Heart right ventricle (tissue), 16 donors: ENCODE measurements around the gene CRY1. TPM values are rescaled to one million over a fixed set of nuclear protein-coding genes. Genes with fewer than 3 reads are reported as not detected.

ENCODE experiments used
- ATAC-seq, 8 donors: fragments of 200-7000 bp; cut with Tn5 transposase; one replicate each; pipeline ENCODE4 v1.9.1; 2020; ENCODE audit warnings: mild to moderate bottlenecking in 8 of 8, moderate library complexity in 8 of 8, moderate number of reproducible peaks in 1 of 8
- DNase-seq, 2 donors: peaks; one replicate each; pipeline ENCODE4 v3.0.0-alpha.2; 2020
- H3K27ac ChIP-seq, 10 donors: fragments of 200-600 bp; sonication (generic) in 2 of 10; one replicate each; pipeline versions ENCODE4 v1.5.0 to v1.8.0; 2020 to 2022; ENCODE audit warnings: mild to moderate bottlenecking in 3 of 10
- H3K27me3 ChIP-seq, 7 donors: fragments of 200-600 bp; one replicate each; pipeline ENCODE4 v1.8.0; 2021 to 2022; ENCODE audit warnings: mild to moderate bottlenecking in 2 of 7
- H3K36me3 ChIP-seq, 9 donors: fragments of 200-600 bp; sonication (generic) in 1 of 9; one replicate each; pipeline versions ENCODE4 v1.5.0 to v1.8.0; 2020 to 2022; ENCODE audit warnings: mild to moderate bottlenecking in 2 of 9
- H3K4me1 ChIP-seq, 9 donors: fragments of 200-600 bp; sonication (generic) in 1 of 9; one replicate each; pipeline versions ENCODE4 v1.5.0 to v1.8.0; 2020 to 2022; ENCODE audit warnings: mild to moderate bottlenecking in 4 of 9
- H3K4me3 ChIP-seq, 10 donors: fragments of 200-600 bp; sonication (generic) in 2 of 10; one replicate each; pipeline versions ENCODE4 v1.5.0 to v1.8.0; 2020 to 2022; ENCODE audit warnings: mild to moderate bottlenecking in 7 of 10, moderate library complexity in 2 of 10
- H3K9me3 ChIP-seq, 11 donors: fragments of 200-600 bp in 10 of 11; sonication (generic) in 2 of 11; one replicate each; pipeline versions ENCODE4 v1.5.0 to v1.8.0; 2013 to 2022; ENCODE audit warnings: mild to moderate bottlenecking in 2 of 11, control low read depth in 1 of 11, moderate library complexity in 1 of 11
- CTCF ChIP-seq, 9 donors: fragments of 200-600 bp; sonication (generic) in 2 of 9; IDR thresholded peaks; one replicate each; pipeline versions ENCODE4 v1.5.0 to v1.8.0; 2021 to 2022; ENCODE audit warnings: antibody characterized with exemption in 9 of 9, mild to moderate bottlenecking in 5 of 9, moderate library complexity in 1 of 9
- WGBS, 2 donors: extraction: QIAGEN DNeasy Blood & Tissue Kit; methylation state at CpG; one replicate each; pipeline ENCODE4 v1.1.7; 2013; ENCODE audit warnings: inconsistent platforms in 1 of 2; 5-methylcytosine and 5-hydroxymethylcytosine counted together
- intact Hi-C, 10 donors: fragments of 100-400 bp; cut with DNase I; formaldehyde crosslinking; loops; one replicate each; pipeline versions ENCODE4 v1.11.1 to v1.14.2; 2022
- long read RNA-seq, 3 donors: library from polyadenylated mRNA; unstranded; transcript quantifications; one replicate each; pipeline ENCODE4 v2.0.0, GENCODE V29; 2020 to 2021
- polyA plus RNA-seq, 2 donors: library from polyadenylated mRNA; stranded (reverse); fragments of 200-250 nt; gene quantifications; one replicate each; pipeline ENCODE4 v1.2.3, GENCODE V29; 2013
- total RNA-seq, 10 donors: library from RNA; stranded (reverse); fragmentation: NEBNext Ultra II Directional in 3 of 10; extraction: Animal tissue kit (Norgen Biotek cat#: 25700) in 3 of 10; gene quantifications; one replicate each; pipeline versions ENCODE4 v1.2.1 to v1.2.4, GENCODE V29; 2021 to 2023
- donor health status: Arrhythmogenic right ventricular cardiomyopathy.
- donor health status: ischemic (EF 13 %, LVEDD 7.1; RV severe dilation, severe dysfunction).
- donor health status: healthy with polysubstance abuse.
- donor health status: DM: no; HTN: yes; CAD: no.
- donor health status: DM: no; HTN: no; CAD: no.
- donor health status: ischemic (EF 25% LVEDD 6.9; RV normal size, moderate dysfunction).
- donor health status: ischemic (EF 25% LVEDD 5.7; RV mildly dilated, moderate dysfunction).
- donor health status: healthy.
- donor health status: DM: yes; HTN: yes; CAD: no.
- donor health status: Ischemic cardiomyopathy.
- donor health status: ischemic (EF 35%, LVEDD 5.7; RV mildly dilated, moderate dysfunction).
- donor health status: nonischemic (EF 11% LVEDD 7.7; RV severe dilation, severe dysfunction).
- donor health status: DM: yes; HTN: yes; CAD: no.
- donor health status: PGD.
- donor health status: ischemic (EF 29% LVEDD 5.4; RV normal size, mild dysfunction).
- donor health status: nonischemic (EF 23%, LVEDD 6.1; RV moderate dilation, normal function).

The CRY1 gene
- total RNA-seq = 10 to 100 TPM in 7 of 10 donors, 1 to 10 TPM in 3; 6.5 to 18.7 (median 11.0) TPM
- 1 to 10 TPM; 5.1 to 10.0 TPM for polyA plus RNA-seq
- long read RNA-seq, donor 1, transcript CRY1-201 (13 exons, 3,267 nt) = major isoform, 36 of 40 reads
- long read RNA-seq, donor 1, partial matches to known transcripts = 2 of 40 reads
- long read RNA-seq, donor 1, other reads (novel, unspliced or antisense) = 2 of 40 reads
- long read RNA-seq, donor 2, transcript CRY1-201 (13 exons, 3,267 nt) = major isoform, 42 of 45 reads
- long read RNA-seq, donor 2, partial matches to known transcripts = 2 of 45 reads
- long read RNA-seq, donor 2, other reads (novel, unspliced or antisense) = 1 of 45 reads
- long read RNA-seq, donor 3, transcript CRY1-201 (13 exons, 3,267 nt) = major isoform, 93 of 117 reads
- long read RNA-seq, donor 3, partial matches to known transcripts = 14 of 117 reads
- long read RNA-seq, donor 3, other reads (novel, unspliced or antisense) = 10 of 117 reads

- WGBS, 2 donors = 0 to 1% methylated on average over 73 to 74 of the region's 74 CpGs
- H3K9me3 ChIP-seq = peaks cover 0 to 8% (median 0%) of the 10 kb centered on the region in 11 donors
- TF ChIP-seq CTCF (IDR thresholded peaks at IDR 0.05) = peak in 1 of 9 donors; percentile 8
- intact Hi-C loops = loop anchor here in 9 of 10 donors (2.0 to 10.0 kb wide), 8 partner anchors 61 to 139 kb away; partner anchors contain the start of genes MTERF2 (in 6 of the 9) and TMEM263 (in 6 of the 9)
- H3K4me1 ChIP-seq = peaks cover 0 to 31% (median 26%) of the 10 kb centered on the region in 9 donors
- ATAC-seq = peak; percentile 95 to 98 (median 97)
- no peaks in the 10 kb centered on the region for H3K27me3 ChIP-seq
- H3K27ac ChIP-seq = peak within 1 kb of the TSS; percentile 92 to 98 (median 94)
- peak within 1 kb of the TSS; percentile 69 to 93 (median 86) for H3K4me3 ChIP-seq
- DNase-seq = peak; percentile 96
- no peaks in the 10 kb centered on the region for H3K36me3 ChIP-seq
Measured at GRCh38 chr12:107093417-107094182, at the start of gene CRY1. Gene CRY1 (minus strand): TSS chr12:107093549. CDS start chr12:107092961, 588 bp downstream.

DNA sequence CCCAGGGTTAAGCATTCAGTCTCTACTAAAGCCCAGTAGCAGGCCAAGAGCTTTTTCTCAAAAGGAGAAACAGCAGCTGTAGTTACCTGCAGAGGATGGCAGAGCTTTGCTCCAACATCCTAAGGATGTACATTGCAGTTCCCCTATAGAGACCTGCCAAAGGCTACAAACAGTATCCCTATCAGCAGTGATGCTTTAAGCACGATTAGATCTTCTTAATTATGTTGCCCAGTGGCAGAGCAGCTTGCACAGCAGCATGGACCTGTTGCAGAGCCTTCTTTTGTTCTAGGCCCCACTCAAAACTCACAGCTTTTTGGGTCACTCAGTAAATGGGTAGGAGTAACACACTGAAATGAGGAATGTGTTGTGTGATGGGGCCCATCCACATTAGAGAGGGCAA lies 46.4 kb upstream of the CRY1 start:
- intact Hi-C loops = loop anchor here in 4 of 10 donors (10.0 kb wide), 3 partner anchors 255 to 275 kb away; no protein-coding TSS in a partner anchor
- ATAC-seq (no peak), DNase-seq (no peak)
- WGBS, 2 donors = 82 to 88% methylated on average over 1 of the region's 1 CpG
- Histone ChIP-seq H3K4me3 (no peak overlapping the region), H3K27me3 (peaks cover 0 to 11% (median 0%) of the 10 kb centered on the region in 7 donors), H3K9me3 (peaks cover 0 to 3% (median 0%) of the 10 kb centered on the region in 11 donors), H3K36me3 (no peaks in the 10 kb centered on the region), H3K27ac (no peak overlapping the region), H3K4me1 (no peaks in the 10 kb centered on the region)
- no peak for TF ChIP-seq CTCF (IDR thresholded peaks at IDR 0.05)

DNA sequence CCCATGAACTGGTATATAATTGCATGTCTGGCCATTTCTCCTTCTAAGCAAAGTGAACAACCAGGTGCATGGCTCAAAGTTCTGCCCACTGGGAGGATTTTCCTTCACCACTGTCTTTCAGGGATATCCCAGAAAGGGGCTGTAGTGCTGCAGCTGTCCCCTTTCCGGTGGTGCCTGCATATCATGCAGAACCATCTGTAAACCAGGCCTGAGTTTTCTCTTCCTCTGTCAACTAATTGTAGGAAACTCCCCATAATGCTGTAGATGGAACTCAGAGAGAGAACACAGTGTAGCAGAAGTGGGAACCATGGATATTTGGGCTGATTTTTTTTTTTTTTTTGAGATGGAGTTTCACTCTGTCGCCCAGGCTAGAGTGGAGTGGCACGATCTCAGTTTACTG lies 45.6 kb upstream of the CRY1 start:
- ATAC-seq (no peak), DNase-seq (no peak)
- Histone ChIP-seq H3K27me3 (peaks cover 0 to 11% (median 0%) of the 10 kb centered on the region in 7 donors), H3K36me3 (no peaks in the 10 kb centered on the region), H3K27ac (no peak overlapping the region), H3K9me3 (peaks cover 0 to 3% (median 0%) of the 10 kb centered on the region in 11 donors), H3K4me3 (no peak overlapping the region), H3K4me1 (no peaks in the 10 kb centered on the region)
- WGBS, 2 donors = 76 to 82% methylated on average over 3 of the region's 3 CpGs
- TF ChIP-seq CTCF (IDR thresholded peaks at IDR 0.05) = no peak
- intact Hi-C loops = loop anchor here in 4 of 10 donors (10.0 kb wide), 3 partner anchors 256 to 276 kb away; no protein-coding TSS in a partner anchor

- TF ChIP-seq CTCF (IDR thresholded peaks at IDR 0.05) = no peak
- H3K9me3 ChIP-seq = peaks cover 0 to 3% (median 0%) of the 10 kb centered on the region in 11 donors
- no peaks in the 10 kb centered on the region for H3K36me3 ChIP-seq
- H3K4me3 ChIP-seq = no peak overlapping the region
- H3K27ac ChIP-seq = no peak overlapping the region
- DNase-seq (no peak), ATAC-seq (no peak)
- intact Hi-C loops = loop anchor here in 4 of 10 donors (10.0 kb wide), 3 partner anchors 260 to 280 kb away; no protein-coding TSS in a partner anchor
- 80 to 86% methylated on average over 2 of the region's 2 CpGs for WGBS, 2 donors
- H3K4me1 ChIP-seq = peaks cover 0 to 2% (median 0%) of the 10 kb centered on the region in 9 donors
- H3K27me3 ChIP-seq = peaks cover 0 to 6% (median 0%) of the 10 kb centered on the region in 7 donors
Measured at GRCh38 chr12:107135177-107135576, 41.8 kb upstream of the CRY1 start.
